Smooth muscle cell (in vitro differentiated cells): ENCODE data around the gene MAT2A. TPM values are rescaled to one million over a fixed set of nuclear protein-coding genes. Genes with fewer than 3 reads are reported as not detected.
A peak's percentile ranks its signal among the peaks of the same experiment; 100 is the strongest.

Experiments used
- DNase-seq: peaks from one replicate; lab custom pipeline; 2025; ENCODE audit not compliant: unreplicated experiment; lab: John Stamatoyannopoulos, UW
- H2AFZ ChIP-seq: fragments of 200-600 bp; sonication (generic); 2 replicates; pipeline ENCODE4 v1.6.0; 2016; ENCODE audit warnings: antibody characterized with exemption, low read depth, mild to moderate bottlenecking
- H3F3A ChIP-seq: fragments of 200-600 bp; sonication (generic); 2 replicates; pipeline ENCODE4 v1.6.0; 2017; ENCODE audit warnings: antibody characterized with exemption, low read depth
- H3K27ac ChIP-seq: fragments of 200-600 bp; sonication (generic); 2 replicates; pipeline ENCODE4 v1.5.1; 2016; ENCODE audit warnings: low read depth, mild to moderate bottlenecking
- H3K27me3 ChIP-seq: fragments of 200-600 bp; sonication (generic); 2 replicates; pipeline ENCODE4 v1.6.1; 2016; ENCODE audit warnings: low read depth, mild to moderate bottlenecking
- H3K36me3 ChIP-seq: fragments of 200-600 bp; sonication (generic); 2 replicates; pipeline ENCODE4 v1.5.1; 2016; ENCODE audit warnings: low read depth
- H3K4me1 ChIP-seq: fragments of 200-600 bp; sonication (generic); 2 replicates; pipeline ENCODE4 v1.5.1; 2016; ENCODE audit warnings: low read depth
- H3K4me2 ChIP-seq: fragments of 200-600 bp; sonication (generic); 2 replicates; pipeline ENCODE4 v1.6.0; 2016; ENCODE audit warnings: mild to moderate bottlenecking
- H3K4me3 ChIP-seq: fragments of 200-600 bp; sonication (generic); 2 replicates; pipeline ENCODE4 v1.5.1; 2016; ENCODE audit warnings: mild to moderate bottlenecking
- H3K79me2 ChIP-seq: fragments of 200-600 bp; sonication (generic); 2 replicates; pipeline ENCODE4 v1.6.0; 2016; ENCODE audit warnings: low read depth, mild to moderate bottlenecking
- H3K9ac ChIP-seq: fragments of 200-600 bp; sonication (generic); 2 replicates; pipeline ENCODE4 v1.6.0; 2016; ENCODE audit warnings: low read depth
- H3K9me3 ChIP-seq: fragments of 200-600 bp; sonication (generic); replicated peaks from 2 replicates; pipeline ENCODE4 v1.5.1; 2016; ENCODE audit warnings: low read depth
- H4K20me1 ChIP-seq: fragments of 200-600 bp; sonication (generic); 2 replicates; pipeline ENCODE4 v1.6.0; 2016; ENCODE audit warnings: low read depth
- CTCF ChIP-seq: fragments of 200-600 bp; sonication (generic); IDR thresholded peaks from 2 replicates; pipeline ENCODE4 v1.5.1; 2017; ENCODE audit warnings: borderline replicate concordance, mild to moderate bottlenecking, antibody characterized with exemption; ENCODE audit not compliant: insufficient read depth, poor library complexity, severe bottlenecking
- WGBS: methylation state at CpG from one replicate; pipeline ENCODE4 v1.1.7; 2016; ENCODE audit warnings: low lambda C conversion rate; 5-methylcytosine and 5-hydroxymethylcytosine counted together
- polyA plus RNA-seq: library from polyadenylated mRNA; unstranded; fragments of >200 nt; fragmentation: Nextera tagmentation; extraction: Ambion mirVana; gene quantifications from 2 replicates; pipeline ENCODE4 v1.2.1, GENCODE V29; 2016
- total RNA-seq: library from RNA; depleted of rRNA; stranded (reverse); fragments of >200 nt; gene quantifications from 2 replicates; pipeline ENCODE4 v1.2.3, GENCODE V29; 2014

Gene MAT2A
- total and polyA plus RNA-seq, 2 experiments from 2014 or later = 93.8 to 108 TPM

- DNase-seq = no peak
- Histone ChIP-seq H3K27me3 (no peaks in the 10 kb centered on the region), H4K20me1 (peaks cover under 1% of the 10 kb centered on the region), H3K4me1 (peaks cover 17% of the 10 kb centered on the region), H2AFZ (no peak overlapping the region), H3K79me2 (peaks cover 11% of the 10 kb centered on the region), H3K4me3 (no peak overlapping the region), H3K9me3 (no peaks in the 10 kb centered on the region), H3K27ac (no peak overlapping the region), H3F3A (peaks cover 8% of the 10 kb centered on the region), H3K9ac (no peak overlapping the region), H3K4me2 (no peak overlapping the region), H3K36me3 (no peaks in the 10 kb centered on the region)
- WGBS = 92% methylated on average over 3 of the region's 3 CpGs
- no peak for TF ChIP-seq CTCF
These were observed 4.9 kb upstream of the MAT2A start for GRCh38 chr2:85534099-85534498.

GRCh38 chr2:85534881-85535280, 4.1 kb upstream of the MAT2A start:
- Histone ChIP-seq H4K20me1 (peaks cover 8% of the 10 kb centered on the region), H3K9me3 (no peaks in the 10 kb centered on the region), H3K4me2 (no peak overlapping the region), H3K4me1 (peaks cover 17% of the 10 kb centered on the region), H3K36me3 (no peaks in the 10 kb centered on the region), H3K9ac (no peak overlapping the region), H3K27me3 (no peaks in the 10 kb centered on the region), H3K79me2 (peaks cover 18% of the 10 kb centered on the region), H3K27ac (peak overlapping the region; percentile 98), H3F3A (peaks cover 10% of the 10 kb centered on the region), H2AFZ (no peak overlapping the region), H3K4me3 (no peak overlapping the region)
- TF ChIP-seq CTCF = no peak
- WGBS = 91% methylated on average over 3 of the region's 3 CpGs
- DNase-seq = no peak

GRCh38 chr2:85536479-85536878, 2.5 kb upstream of the MAT2A start:
- Histone ChIP-seq H4K20me1 (peaks cover 24% of the 10 kb centered on the region), H3F3A (peaks cover 26% of the 10 kb centered on the region), H3K27me3 (no peaks in the 10 kb centered on the region), H3K27ac (peak overlapping the region; percentile 98), H2AFZ (no peak overlapping the region), H3K4me1 (peaks cover 29% of the 10 kb centered on the region), H3K4me2 (peak overlapping the region; percentile 99), H3K9me3 (no peaks in the 10 kb centered on the region), H3K9ac (peak overlapping the region; percentile 96), H3K79me2 (peaks cover 34% of the 10 kb centered on the region), H3K4me3 (peak overlapping the region; percentile 92), H3K36me3 (peaks cover 7% of the 10 kb centered on the region)
- 25% methylated on average over 3 of the region's 3 CpGs for WGBS
- no peak for TF ChIP-seq CTCF
- DNase-seq = peak; percentile 6
